GM19324 (cell line): Measurements from ENCODE around the gene KDM4B.
"Not testable (repeated sequence)": the region's sequence is repeated elsewhere in the genome, so short reads cannot be mapped to it uniquely, and the experiment has no call there.

Experiments used
- ATAC-seq: cut with Tn5 transposase; IDR thresholded peaks from one replicate; pipeline ENCODE4 v1.9.1; 2021; ENCODE audit warnings: mild to moderate bottlenecking, moderate library complexity; ENCODE audit not compliant: unreplicated experiment, low FRiP score

The KDM4B gene

DNA sequence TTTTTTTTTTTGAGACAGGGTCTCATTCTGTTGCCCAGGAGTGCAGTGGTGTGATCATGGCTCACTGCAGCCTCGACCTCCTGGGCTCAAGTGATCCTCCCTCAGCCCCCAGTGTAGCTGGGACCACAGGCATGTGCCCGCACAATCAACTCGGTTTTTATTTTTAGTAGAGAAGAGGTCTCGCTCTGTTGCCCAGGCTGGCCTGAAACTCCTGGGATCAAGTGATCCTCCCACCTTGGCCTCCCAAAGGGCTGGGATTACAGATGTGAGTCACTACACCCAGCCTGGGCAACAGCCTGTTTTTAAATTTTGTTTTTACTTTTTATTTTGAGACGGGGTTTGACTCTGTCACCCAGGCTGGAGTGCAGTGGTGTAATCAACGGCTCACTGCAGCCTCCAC lies 2.3 kb upstream of the KDM4B start:
- no peak for ATAC-seq

DNA sequence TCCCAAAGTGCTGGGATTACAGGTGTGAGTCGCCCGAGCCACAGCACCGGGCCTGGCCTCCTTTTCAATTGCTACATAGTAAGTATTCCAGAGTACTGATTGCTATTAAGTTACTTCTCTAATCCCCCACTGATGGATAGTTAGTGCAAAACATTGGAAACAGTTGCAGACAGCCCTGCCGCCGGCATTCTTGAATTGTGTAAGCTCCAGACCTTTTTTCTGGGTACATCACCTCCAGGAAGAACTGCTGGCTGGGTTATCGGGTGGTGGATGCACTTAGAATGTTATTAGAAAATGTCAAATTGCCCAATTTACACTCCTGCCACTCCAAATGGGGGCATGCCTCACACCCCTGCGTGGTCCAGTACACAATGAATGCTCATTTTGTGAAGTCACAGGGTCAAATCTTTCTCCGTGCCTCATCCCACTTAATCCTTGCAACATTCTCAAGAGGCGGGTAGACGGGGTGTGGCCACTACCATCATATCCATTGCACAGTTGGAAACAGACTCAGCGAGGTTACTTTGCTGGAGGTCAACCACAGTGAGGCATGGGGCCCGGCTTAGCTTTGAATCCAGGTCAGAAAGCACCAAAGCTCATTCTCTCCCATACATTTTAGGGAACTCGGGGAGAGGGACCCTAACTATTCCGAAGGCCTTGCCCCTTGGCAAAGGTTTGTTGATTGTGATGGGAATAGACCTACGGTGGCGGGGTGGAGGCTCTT lies 1.0 kb upstream of the KDM4B start:
- no peak for ATAC-seq

DNA sequence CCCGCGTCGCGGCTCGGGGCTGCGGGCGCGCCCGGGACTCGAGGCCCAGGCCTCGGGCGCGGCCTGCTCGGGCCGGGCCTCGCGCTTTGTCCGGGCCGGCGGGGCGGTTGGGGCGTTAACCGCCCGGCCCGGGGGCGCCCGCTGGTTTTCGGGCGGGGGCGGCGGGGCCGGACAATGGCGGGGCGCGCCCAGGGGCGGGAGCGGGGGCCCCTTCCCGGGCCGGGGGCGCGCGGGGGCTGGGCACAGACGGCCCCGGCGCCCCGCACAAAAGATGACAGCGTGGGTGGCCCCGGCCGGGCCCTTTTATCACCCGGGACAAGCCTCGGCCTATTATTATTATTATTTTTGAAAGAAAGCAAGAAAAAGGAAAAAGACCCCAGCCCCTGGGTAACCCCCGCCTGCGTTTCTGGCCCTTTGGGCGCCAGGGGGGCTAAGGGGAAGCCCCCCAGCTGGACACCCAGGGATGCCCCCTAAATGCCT lies 419 bp downstream of the KDM4B start:
- ATAC-seq: peak; percentile 20

- ATAC-seq: no peak
These were observed 1.0 kb downstream of the KDM4B start for GRCh38 chr19:4969772-4970531.

- no peak for ATAC-seq
These were observed 1.9 kb downstream of the KDM4B start for GRCh38 chr19:4970558-4971423.

GRCh38 chr19:4971424-4971793 lies 2.5 kb downstream of the KDM4B start:
- no peak for ATAC-seq

- no peak for ATAC-seq
These were observed 3.0 kb downstream of the KDM4B start for GRCh38 chr19:4971816-4972495.

DNA sequence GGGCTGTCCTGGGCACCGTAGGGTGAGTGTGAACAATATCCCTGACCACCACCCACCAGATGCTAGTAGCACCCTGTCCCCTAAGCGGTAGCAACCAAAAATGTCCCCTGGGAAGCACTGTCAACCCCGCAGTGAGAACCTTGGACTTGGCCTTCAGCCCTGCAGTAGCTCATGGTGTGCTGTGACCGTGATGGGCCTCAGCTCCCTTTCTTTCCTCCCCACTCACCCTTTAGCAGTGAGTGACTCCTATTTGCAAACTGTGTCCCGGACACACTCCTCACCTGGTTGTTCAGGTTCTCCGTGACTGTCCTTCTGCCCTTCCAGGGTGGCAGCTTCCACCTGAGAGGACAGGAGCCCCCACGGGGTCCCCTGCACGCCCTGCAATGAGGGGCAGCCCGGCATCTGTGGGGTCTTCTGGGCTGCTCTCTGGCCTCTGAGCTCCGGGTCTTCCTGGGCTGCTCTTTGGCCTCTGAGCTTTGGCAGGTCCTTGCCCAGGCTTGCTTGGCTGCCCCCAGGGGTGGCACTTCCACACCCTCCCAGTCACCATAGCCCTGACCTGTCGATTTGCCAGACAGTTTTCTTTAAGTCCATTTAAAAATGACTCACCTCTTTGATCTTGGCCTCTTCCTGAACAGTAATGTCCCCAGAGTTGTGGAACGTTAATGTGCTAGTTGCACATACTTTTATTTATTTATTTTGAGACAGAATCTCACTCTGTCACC lies 3.8 kb downstream of the KDM4B start:
- no peak for ATAC-seq

GRCh38 chr19:4974880-4975469 lies 6.1 kb downstream of the KDM4B start:
- ATAC-seq: no peak

- ATAC-seq: not testable (repeated sequence)
These were observed 6.7 kb downstream of the KDM4B start for GRCh38 chr19:4975601-4976000.

GRCh38 chr19:4976401-4977298 lies 7.7 kb downstream of the KDM4B start:
- no peak for ATAC-seq

- no peak for ATAC-seq
These were observed 8.6 kb downstream of the KDM4B start for GRCh38 chr19:4977299-4978174.

GRCh38 chr19:4979211-4979807 lies 10.4 kb downstream of the KDM4B start:
- no peak for ATAC-seq

DNA sequence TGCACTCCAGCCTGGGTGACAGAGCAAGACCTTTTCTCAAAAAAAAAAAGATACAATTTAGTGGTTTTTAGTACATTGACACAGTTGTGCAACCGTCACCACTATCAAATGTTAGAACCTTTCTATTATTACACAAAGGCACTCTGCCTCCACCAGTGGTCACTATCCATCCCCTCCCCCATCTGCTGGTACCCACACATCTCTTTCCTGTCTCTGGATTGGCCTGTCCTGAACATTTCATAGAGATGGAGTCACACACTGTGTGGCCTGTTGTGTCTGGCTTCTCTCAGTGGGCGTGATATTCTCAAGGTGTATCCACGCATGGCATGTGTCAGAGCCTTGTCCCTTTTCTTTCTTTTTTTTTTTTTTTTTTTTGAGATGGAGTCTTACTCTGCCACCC lies 11.2 kb downstream of the KDM4B start:
- ATAC-seq: no peak

GRCh38 chr19:4980838-4981680 lies 12.1 kb downstream of the KDM4B start:
- ATAC-seq: no peak

DNA sequence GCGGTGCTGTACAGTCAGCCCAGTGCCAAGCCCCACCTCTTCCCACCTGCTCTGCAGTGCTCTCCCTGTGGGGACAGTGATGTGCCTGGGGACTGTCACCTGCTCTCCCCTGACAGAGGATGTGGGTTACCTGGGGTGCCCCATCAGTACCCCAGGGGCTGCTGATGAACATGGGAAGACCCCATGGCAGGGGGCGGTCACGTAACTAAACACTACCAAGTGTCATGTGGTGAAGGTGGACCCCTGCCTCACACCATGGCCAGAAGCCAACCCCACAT lies 12.7 kb downstream of the KDM4B start:
- ATAC-seq: no peak
